ENCODE measurements around the gene KANSL1L.

- TF ChIP-seq CTCF (IDR thresholded peaks at IDR 0.05) (no peak), EP300 (IDR thresholded peaks at IDR 0.05) (no peak), POLR2A (IDR thresholded peaks at IDR 0.05) (no peak)
Observed at GRCh38 chr2:210055825-210056224, 115.4 kb downstream of the KANSL1L start.

Measured in suprapubic skin (tissue), 3 donors.